ENCODE results near the gene TMEFF2. TPM values are rescaled to one million over a fixed set of nuclear protein-coding genes. Genes with fewer than 3 reads are reported as not detected.
A peak's percentile ranks its signal among the peaks of the same experiment; 100 is the strongest.

TMEFF2 gene
- total RNA-seq, 5 donors from 2014 or later (not counting 1 experiment from before 2014, with no cell fraction given) = not detected

DNA sequence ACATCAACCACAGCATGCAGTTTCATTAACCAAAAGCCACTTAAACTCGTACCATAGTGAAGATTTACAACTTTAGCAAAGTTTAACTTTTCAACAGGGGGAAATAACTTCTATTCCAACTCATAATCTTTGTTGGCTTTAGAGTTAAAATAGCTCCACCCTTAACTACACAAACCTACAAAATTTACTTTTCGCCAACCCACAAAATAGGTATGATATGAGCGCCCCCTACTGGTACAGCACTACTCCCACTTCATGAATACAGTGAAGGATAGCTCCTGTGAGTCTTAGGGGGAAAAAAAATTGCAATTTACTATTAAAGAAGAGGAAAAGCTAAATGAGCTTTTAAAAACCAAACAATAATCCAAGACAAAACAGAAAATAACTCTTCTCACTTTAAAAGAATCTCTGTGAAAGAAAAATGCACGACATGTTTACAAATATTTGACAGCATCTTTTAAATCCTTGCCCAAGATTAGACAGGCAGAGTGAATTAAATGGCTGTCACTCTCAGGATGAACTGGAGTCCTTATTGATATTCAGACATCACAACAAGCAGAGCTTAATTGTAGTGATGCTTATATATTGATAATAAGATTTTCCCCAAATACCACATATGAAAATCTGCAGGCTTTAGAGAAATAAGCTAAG is 32.2 kb downstream of the TMEFF2 start:
- H3K4me1 ChIP-seq (ENCODE audit: control insufficient read depth in 1 of 2, extremely low read depth in 1 of 2, insufficient read depth in 2 of 2, low read length in 2 of 2) = no peaks in the 10 kb centered on the region
- peaks cover 12 to 16% of the 10 kb centered on the region in 2 donors for H3K27me3 Mint-ChIP-seq
- H3K27ac Mint-ChIP-seq = no peak overlapping the region
- ChIA-PET CTCF (interaction anchor here (0.6 to 2.4 kb wide), 68 partner anchors 8 to 1501 kb away, joined by 3 to 111 read pairs (median 4); no protein-coding TSS in a partner anchor), POLR2A (interaction anchor here in 1 of 2 donors (0.5 to 1.1 kb wide), 3 partner anchors 485 to 1262 kb away, joined by 3 read pairs; partner anchors contain the start of gene NABP1)
- peak in 3 of 4 experiments; percentile 33 to 61 (median 44) for ATAC-seq (replicated peaks in 1 of 4)
- DNase-seq = peak; percentile 0 to 81 (median 45)
- no peaks in the 10 kb centered on the region for H3K9me3 ChIP-seq
- WGBS (ENCODE audit: insufficient coverage) = 40% methylated on average over 1 of the region's 4 CpGs
- no peaks in the 10 kb centered on the region for H3K9me3 Mint-ChIP-seq
- H3K4me1 Mint-ChIP-seq = peaks cover 10 to 12% (median 11%) of the 10 kb centered on the region in 3 donors
- no peaks in the 10 kb centered on the region for H3K36me3 Mint-ChIP-seq
- H3K27me3 ChIP-seq (replicated peaks in 1 of 2; ENCODE audit: control insufficient read depth in 2 of 2, extremely low read depth in 1 of 2, insufficient read depth in 2 of 2, low read length in 1 of 2) = peaks cover 0 to 2% of the 10 kb centered on the region in 2 experiments
- H3K4me3 Mint-ChIP-seq = no peak overlapping the region
- no peak overlapping the region for H3K4me3 ChIP-seq (ENCODE audit: control insufficient read depth in 1 of 2, extremely low read depth in 1 of 2, low read length in 1 of 2)
- no peak overlapping the region for H3K27ac ChIP-seq (ENCODE audit: low read length)
- no peaks in the 10 kb centered on the region for H3K36me3 ChIP-seq (ENCODE audit: control insufficient read depth in 2 of 2, extremely low read depth in 1 of 2, insufficient read depth in 1 of 2, low read length in 1 of 2)

DNA sequence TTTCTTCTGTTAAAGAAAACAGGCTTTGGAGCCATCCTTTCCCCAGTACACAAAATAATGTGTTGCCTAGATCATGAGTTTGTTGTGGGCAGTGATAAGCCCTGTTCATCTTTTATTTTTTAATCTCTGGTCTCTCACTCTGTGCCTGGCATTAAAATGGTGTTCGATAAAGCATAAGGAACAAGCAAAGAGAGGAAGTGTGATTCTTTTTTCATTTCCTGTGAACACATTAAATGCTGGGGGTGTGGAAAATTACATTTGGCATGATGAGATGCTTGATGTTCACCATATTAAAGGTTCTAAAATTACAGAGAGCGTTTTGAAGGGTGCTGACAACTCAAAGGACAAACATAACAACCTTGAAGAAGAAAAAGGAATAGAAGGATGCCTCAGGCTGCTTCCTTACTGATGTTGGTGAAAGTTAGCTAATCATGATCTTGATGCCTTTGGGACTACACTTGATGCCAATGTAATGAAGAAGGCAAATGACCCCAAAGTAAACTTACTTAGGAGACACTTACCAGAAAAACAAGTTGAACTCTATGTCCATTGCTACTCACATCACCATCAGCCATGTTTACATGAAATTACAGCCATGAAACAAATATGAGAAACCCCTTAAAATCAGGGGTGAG is 33.0 kb downstream of the TMEFF2 start:
- H3K4me3 Mint-ChIP-seq = no peak overlapping the region
- H3K4me1 Mint-ChIP-seq = peaks cover 10 to 12% (median 11%) of the 10 kb centered on the region in 3 donors
- no peak overlapping the region for H3K4me3 ChIP-seq (ENCODE audit: control insufficient read depth in 1 of 2, extremely low read depth in 1 of 2, low read length in 1 of 2)
- no peaks in the 10 kb centered on the region for H3K4me1 ChIP-seq (ENCODE audit: control insufficient read depth in 1 of 2, extremely low read depth in 1 of 2, insufficient read depth in 2 of 2, low read length in 2 of 2)
- DNase-seq (peak in 1 of 35 experiments; percentile 1), ATAC-seq (replicated peaks in 1 of 4) (no peak)
- H3K9me3 ChIP-seq = no peaks in the 10 kb centered on the region
- no peaks in the 10 kb centered on the region for H3K36me3 ChIP-seq (ENCODE audit: control insufficient read depth in 2 of 2, extremely low read depth in 1 of 2, insufficient read depth in 1 of 2, low read length in 1 of 2)
- no peak overlapping the region for H3K27ac ChIP-seq (ENCODE audit: low read length)
- H3K27ac Mint-ChIP-seq = no peak overlapping the region
- peaks cover 0 to 2% of the 10 kb centered on the region in 2 experiments for H3K27me3 ChIP-seq (replicated peaks in 1 of 2; ENCODE audit: control insufficient read depth in 2 of 2, extremely low read depth in 1 of 2, insufficient read depth in 2 of 2, low read length in 1 of 2)
- H3K36me3 Mint-ChIP-seq = no peaks in the 10 kb centered on the region
- POLR2A ChIA-PET = interaction anchor here in 1 of 2 donors (1.1 kb wide), 1 partner anchor 484 kb away, joined by 3 read pairs; the partner anchor contains the start of gene NABP1
- no CpG with 5 or more reads among the region's 2 CpGs for WGBS (ENCODE audit: insufficient coverage)
- CTCF ChIA-PET = interaction anchor here (0.6 to 2.4 kb wide), 54 partner anchors 8 to 1500 kb away, joined by 3 to 111 read pairs (median 5); no protein-coding TSS in a partner anchor
- H3K9me3 Mint-ChIP-seq = no peaks in the 10 kb centered on the region
- H3K27me3 Mint-ChIP-seq = peaks cover 9 to 12% of the 10 kb centered on the region in 2 donors

DNA sequence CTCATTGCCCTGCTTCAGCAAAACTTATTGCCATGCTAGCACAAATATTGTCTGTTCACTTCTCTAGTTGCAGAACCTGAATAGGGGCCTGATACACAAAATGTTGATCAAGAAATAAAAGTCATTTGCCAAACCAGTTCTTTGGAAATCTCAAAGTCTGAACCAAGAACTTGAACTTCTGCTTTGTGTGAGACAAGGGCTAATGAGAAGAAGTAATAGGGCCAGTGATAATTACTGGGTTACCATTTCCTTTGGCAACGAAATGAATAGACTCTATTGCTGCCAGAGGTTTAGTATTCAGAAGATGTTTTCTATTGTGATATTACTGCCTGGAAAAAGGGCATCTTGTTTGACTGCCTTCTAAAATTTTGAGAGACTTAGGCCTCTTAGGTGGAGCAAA is 35.0 kb downstream of the TMEFF2 start:
- Mint-ChIP-seq H3K9me3 (no peaks in the 10 kb centered on the region), H3K27ac (no peak overlapping the region), H3K4me1 (peaks cover 10 to 12% (median 11%) of the 10 kb centered on the region in 3 donors), H3K27me3 (peaks cover 3 to 6% of the 10 kb centered on the region in 2 donors), H3K4me3 (no peak overlapping the region), H3K36me3 (no peaks in the 10 kb centered on the region)
- no peak overlapping the region for H3K27ac ChIP-seq (ENCODE audit: low read length)
- DNase-seq (no peak), ATAC-seq (replicated peaks in 1 of 4) (no peak)
- no peaks in the 10 kb centered on the region for H3K9me3 ChIP-seq
- no peak overlapping the region for H3K4me3 ChIP-seq (ENCODE audit: control insufficient read depth in 1 of 2, extremely low read depth in 1 of 2, low read length in 1 of 2)
- CTCF ChIA-PET = interaction anchor here in 1 of 2 donors (1.0 to 2.1 kb wide), 2 partner anchors 348 to 605 kb away, joined by 3 to 9 read pairs; no protein-coding TSS in a partner anchor
- WGBS (ENCODE audit: insufficient coverage) = 36% methylated on average over 1 of the region's 1 CpG
- POLR2A ChIA-PET = no interaction called here
- peaks cover 0 to 2% of the 10 kb centered on the region in 2 experiments for H3K27me3 ChIP-seq (replicated peaks in 1 of 2; ENCODE audit: control insufficient read depth in 2 of 2, extremely low read depth in 1 of 2, insufficient read depth in 2 of 2, low read length in 1 of 2)
- H3K36me3 ChIP-seq (ENCODE audit: control insufficient read depth in 2 of 2, extremely low read depth in 1 of 2, insufficient read depth in 1 of 2, low read length in 1 of 2) = no peaks in the 10 kb centered on the region
- H3K4me1 ChIP-seq (ENCODE audit: control insufficient read depth in 1 of 2, extremely low read depth in 1 of 2, insufficient read depth in 2 of 2, low read length in 2 of 2) = no peaks in the 10 kb centered on the region

DNA sequence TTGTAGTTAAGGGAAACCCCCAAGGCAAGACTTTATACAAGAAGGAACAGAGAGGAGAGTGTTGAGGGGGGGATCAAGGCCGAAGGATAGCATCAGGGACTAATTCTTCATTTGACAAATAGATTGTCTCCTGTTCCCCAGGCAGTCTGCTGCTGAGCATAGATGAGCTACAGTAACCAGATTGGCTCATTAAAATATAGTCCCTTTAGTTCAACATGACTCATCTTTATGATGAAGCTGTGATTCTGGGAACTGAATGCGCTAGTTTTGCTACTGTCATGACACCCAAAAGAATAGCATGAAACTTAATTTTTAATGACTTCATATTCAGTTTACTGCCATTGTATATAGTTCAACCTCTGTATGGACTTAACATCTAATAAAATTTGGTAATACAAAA is 35.5 kb downstream of the TMEFF2 start:
- no CpG with 5 or more reads among the region's 2 CpGs for WGBS (ENCODE audit: insufficient coverage)
- H3K9me3 Mint-ChIP-seq = no peaks in the 10 kb centered on the region
- no peaks in the 10 kb centered on the region for H3K36me3 Mint-ChIP-seq
- H3K4me3 ChIP-seq (ENCODE audit: control insufficient read depth in 1 of 2, extremely low read depth in 1 of 2, low read length in 1 of 2) = no peak overlapping the region
- no peak overlapping the region for H3K4me3 Mint-ChIP-seq
- peaks cover 0 to 2% of the 10 kb centered on the region in 2 experiments for H3K27me3 ChIP-seq (replicated peaks in 1 of 2; ENCODE audit: control insufficient read depth in 2 of 2, extremely low read depth in 1 of 2, insufficient read depth in 2 of 2, low read length in 1 of 2)
- DNase-seq (no peak), ATAC-seq (replicated peaks in 1 of 4) (no peak)
- ChIA-PET CTCF (interaction anchor here in 1 of 2 donors (1.0 to 2.1 kb wide), 2 partner anchors 347 to 605 kb away, joined by 3 to 9 read pairs; no protein-coding TSS in a partner anchor), POLR2A (no interaction called here)
- no peaks in the 10 kb centered on the region for H3K36me3 ChIP-seq (ENCODE audit: control insufficient read depth in 2 of 2, extremely low read depth in 1 of 2, insufficient read depth in 1 of 2, low read length in 1 of 2)
- H3K4me1 Mint-ChIP-seq = peaks cover 10 to 12% (median 11%) of the 10 kb centered on the region in 3 donors
- no peaks in the 10 kb centered on the region for H3K9me3 ChIP-seq
- H3K27me3 Mint-ChIP-seq = peaks cover 2 to 10% of the 10 kb centered on the region in 2 donors
- H3K4me1 ChIP-seq (ENCODE audit: control insufficient read depth in 1 of 2, extremely low read depth in 1 of 2, insufficient read depth in 2 of 2, low read length in 2 of 2) = no peaks in the 10 kb centered on the region
- no peak overlapping the region for H3K27ac ChIP-seq (ENCODE audit: low read length)
- no peak overlapping the region for H3K27ac Mint-ChIP-seq

DNA sequence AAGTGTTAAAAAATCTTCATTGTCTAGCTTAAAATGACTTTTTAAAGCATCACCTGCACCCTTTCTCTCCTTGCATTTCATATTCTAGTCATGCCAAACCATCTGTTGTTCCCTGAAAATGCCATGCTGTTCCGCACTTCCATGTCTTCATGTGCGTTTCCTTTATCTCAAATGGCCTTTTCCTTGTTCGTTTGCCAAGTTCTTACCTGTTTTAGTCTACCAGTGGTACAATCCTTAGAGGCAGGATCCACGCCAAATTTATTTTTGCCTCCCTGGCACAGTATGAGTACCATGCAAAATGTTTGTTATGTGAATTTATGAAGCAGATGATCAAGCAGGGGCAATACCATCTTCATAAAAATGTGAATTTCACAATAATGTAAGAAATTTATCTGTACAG is 37.0 kb downstream of the TMEFF2 start:
- H3K9me3 Mint-ChIP-seq = no peaks in the 10 kb centered on the region
- no peak for DNase-seq
- Histone ChIP-seq H3K27me3 (replicated peaks in 1 of 2; ENCODE audit: control insufficient read depth in 2 of 2, extremely low read depth in 1 of 2, insufficient read depth in 2 of 2, low read length in 1 of 2) (no peaks in the 10 kb centered on the region), H3K36me3 (ENCODE audit: control insufficient read depth in 2 of 2, extremely low read depth in 1 of 2, insufficient read depth in 1 of 2, low read length in 1 of 2) (no peaks in the 10 kb centered on the region), H3K4me1 (ENCODE audit: control insufficient read depth in 1 of 2, extremely low read depth in 1 of 2, insufficient read depth in 2 of 2, low read length in 2 of 2) (no peaks in the 10 kb centered on the region), H3K4me3 (ENCODE audit: control insufficient read depth in 1 of 2, extremely low read depth in 1 of 2, low read length in 1 of 2) (no peak overlapping the region), H3K9me3 (no peaks in the 10 kb centered on the region), H3K27ac (ENCODE audit: low read length) (no peak overlapping the region)
- H3K36me3 Mint-ChIP-seq = no peaks in the 10 kb centered on the region
- H3K4me1 Mint-ChIP-seq = peaks cover 10 to 12% (median 11%) of the 10 kb centered on the region in 3 donors
- ChIA-PET CTCF (interaction anchor here (0.9 to 1.2 kb wide), 3 partner anchors 603 to 619 kb away, joined by 3 to 4 read pairs (median 3); no protein-coding TSS in a partner anchor), POLR2A (no interaction called here)
- 70% methylated on average over 3 of the region's 4 CpGs for WGBS (ENCODE audit: insufficient coverage)
- peaks cover 0 to 8% of the 10 kb centered on the region in 2 donors for H3K27me3 Mint-ChIP-seq
- no peak overlapping the region for H3K4me3 Mint-ChIP-seq
- no peak for ATAC-seq (replicated peaks in 1 of 4)
- no peak overlapping the region for H3K27ac Mint-ChIP-seq

DNA sequence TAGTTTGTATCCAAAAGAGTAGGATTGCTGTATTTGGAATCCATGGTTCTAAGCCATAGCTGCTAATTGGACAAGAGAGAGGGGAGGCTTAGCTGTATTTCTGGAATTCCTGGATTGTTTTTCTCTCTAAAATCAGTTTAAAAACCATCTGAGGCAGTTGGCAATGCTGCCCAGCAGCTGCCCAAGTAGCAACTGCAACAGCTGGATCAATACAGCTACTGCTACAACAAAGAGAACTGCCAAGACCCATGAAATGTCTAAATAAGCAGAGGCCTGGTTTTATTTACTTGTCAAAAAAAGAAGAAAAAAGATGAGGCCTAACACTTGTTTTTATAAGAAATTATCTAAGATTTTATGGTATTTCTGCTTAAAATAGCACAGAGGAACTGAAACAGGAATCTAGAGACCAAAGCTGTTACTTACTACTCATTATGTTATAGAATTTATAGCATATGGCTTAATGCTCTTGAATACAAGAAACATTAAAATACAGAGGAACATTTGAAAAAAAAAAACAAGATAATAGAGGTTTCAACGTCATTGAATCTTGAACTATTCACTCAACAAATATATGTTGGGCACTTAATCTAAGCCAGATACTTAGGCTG is 39.1 kb downstream of the TMEFF2 start:
- Histone ChIP-seq H3K27me3 (replicated peaks in 1 of 2; ENCODE audit: control insufficient read depth in 2 of 2, extremely low read depth in 1 of 2, insufficient read depth in 2 of 2, low read length in 1 of 2) (no peaks in the 10 kb centered on the region), H3K36me3 (ENCODE audit: control insufficient read depth in 2 of 2, extremely low read depth in 1 of 2, insufficient read depth in 1 of 2, low read length in 1 of 2) (no peaks in the 10 kb centered on the region), H3K4me1 (ENCODE audit: control insufficient read depth in 1 of 2, extremely low read depth in 1 of 2, insufficient read depth in 2 of 2, low read length in 2 of 2) (no peaks in the 10 kb centered on the region), H3K9me3 (no peaks in the 10 kb centered on the region), H3K4me3 (ENCODE audit: control insufficient read depth in 1 of 2, extremely low read depth in 1 of 2, low read length in 1 of 2) (no peak overlapping the region), H3K27ac (ENCODE audit: low read length) (no peak overlapping the region)
- Mint-ChIP-seq H3K27me3 (peaks cover 0 to 8% of the 10 kb centered on the region in 2 donors), H3K4me3 (no peak overlapping the region), H3K9me3 (no peaks in the 10 kb centered on the region), H3K4me1 (no peaks in the 10 kb centered on the region), H3K36me3 (no peaks in the 10 kb centered on the region), H3K27ac (no peak overlapping the region)
- no CpG with 5 or more reads among the region's 1 CpG for WGBS (ENCODE audit: insufficient coverage)
- ATAC-seq (replicated peaks in 1 of 4) (no peak), DNase-seq (no peak)
- CTCF ChIA-PET = interaction anchor here (0.6 to 0.7 kb wide), 2 partner anchors 14 to 616 kb away, joined by 3 to 6 read pairs; no protein-coding TSS in a partner anchor
- POLR2A ChIA-PET = interaction anchor here in 1 of 2 donors (0.8 kb wide), 1 partner anchor 13 kb away, joined by 5 read pairs; no protein-coding TSS in a partner anchor
